HCT116 (cell line): Measurements from ENCODE around the gene CENPF. TPM values are rescaled to one million over a fixed set of nuclear protein-coding genes. Genes with fewer than 3 reads are reported as not detected.

Source experiments
- CBX3 ChIP-seq: IDR thresholded peaks from 2 replicates; pipeline ENCODE4 v1.6.1; 2012; ENCODE audit warnings: low read depth
- CTCF ChIP-seq, 3 experiments: fragments of 200-600 bp in 1 of 3; sonication (generic) in 1 of 3; IDR thresholded peaks in 2 of 3; conservative IDR thresholded peaks in 1 of 3; 2 replicates each; pipeline ENCODE4 v1.5.1; 2012 to 2017; ENCODE audit warnings: low read depth in 2 of 3, low read length in 2 of 3, antibody characterized with exemption in 1 of 3, borderline replicate concordance in 1 of 3, control low read depth in 1 of 3, mild to moderate bottlenecking in 1 of 3, mixed read lengths in 1 of 3, mixed run types in 1 of 3, moderate library complexity in 1 of 3; ENCODE audit not compliant: insufficient read depth in 1 of 3
- ELF1 ChIP-seq: IDR thresholded peaks from 2 replicates; pipeline ENCODE4 v1.6.1; 2012; ENCODE audit warnings: low read depth, borderline replicate concordance
- EZH2 ChIP-seq: fragments of 200-600 bp; sonication (generic); IDR thresholded peaks from 2 replicates; pipeline ENCODE4 v1.6.1; 2017; ENCODE audit warnings: antibody characterized with exemption, mixed run types
- EZH2phosphoT487 ChIP-seq: fragments of 200-600 bp; IDR thresholded peaks from 2 replicates; pipeline ENCODE4 v1.6.1; 2018; ENCODE audit warnings: antibody characterized with exemption, borderline replicate concordance
- FOSL1 ChIP-seq: IDR thresholded peaks from 2 replicates; pipeline ENCODE4 v1.6.1; 2012; ENCODE audit warnings: low read depth
- JUND ChIP-seq: IDR thresholded peaks from 2 replicates; pipeline ENCODE4 v1.6.1; 2012
- MAX ChIP-seq: IDR thresholded peaks from 2 replicates; pipeline ENCODE4 v1.6.1; 2012
- POLR2A ChIP-seq: IDR thresholded peaks from 2 replicates; pipeline ENCODE4 v1.7.0; 2011; ENCODE audit warnings: borderline replicate concordance; ENCODE audit not compliant: insufficient read depth, insufficient read length; ENCODE audit errors: extremely low read depth
- SIN3A ChIP-seq: IDR thresholded peaks from 2 replicates; pipeline ENCODE4 v1.6.1; 2012; ENCODE audit warnings: low read depth
- SP1 ChIP-seq: IDR thresholded peaks from 2 replicates; pipeline ENCODE4 v1.6.1; 2012; ENCODE audit warnings: low read depth
- SRF ChIP-seq: IDR thresholded peaks from 2 replicates; pipeline ENCODE4 v1.6.1; 2012; ENCODE audit warnings: low read depth
- TCF7L2 ChIP-seq: IDR thresholded peaks from 2 replicates; pipeline ENCODE4 v1.7.0; 2011; ENCODE audit warnings: borderline replicate concordance, inconsistent platforms; ENCODE audit not compliant: insufficient read depth, insufficient read length; ENCODE audit errors: extremely low read depth
- ZFX ChIP-seq: fragments of 450-650 bp; IDR thresholded peaks from 2 replicates; pipeline ENCODE4 v1.6.1; 2017
- ZNF274 ChIP-seq: fragments of 200-500 bp; sonication (Bioruptor generic); IDR thresholded peaks from 2 replicates; pipeline ENCODE4 v1.6.1; 2014; ENCODE audit warnings: mild to moderate bottlenecking, low read depth, low read length, inconsistent platforms
- total RNA-seq: library from RNA; stranded (reverse); gene quantifications from one replicate; pipeline ENCODE4 v1.2.1, GENCODE V29; 2021; ENCODE audit not compliant: unreplicated experiment

CENPF gene
- total RNA-seq, 1 experiment from 2014 or later = 120 TPM

- TF ChIP-seq CTCF (IDR thresholded peaks at IDR 0.05 in 2 of 3, conservative IDR thresholded peaks at IDR 0.05 in 1 of 3; ENCODE audit: borderline replicate concordance in 1 of 3, insufficient read depth in 1 of 3, low read depth in 2 of 3, low read length in 2 of 3) (peak; percentile 57 to 95 (median 83)), SP1 (no peak; the same call in 1 of the 2 replicates), MAX (peak; percentile 38; the same call in 1 of the 2 replicates), ZNF274 (no peak), SRF (0 out of 2 replicates have a peak, but pooled peaks have one; percentile 44), FOSL1 (0 out of 2 replicates have a peak, but pooled peaks have one; percentile 29), ELF1 (no peak; the same call in 1 of the 2 replicates), EZH2phosphoT487 (no peak), EZH2 (no peak), JUND (0 out of 2 replicates have a peak, but pooled peaks have one; percentile 42), TCF7L2 (no peak), CBX3 (no peak), ZFX (no peak), SIN3A (no peak), POLR2A (no peak)
Observed at GRCh38 chr1:214584805-214585766, 17.9 kb upstream of the CENPF start (continued).
